H1 (cell line): Measurements from ENCODE around the gene OR2C1. TPM values are rescaled to one million over a fixed set of nuclear protein-coding genes. Genes with fewer than 3 reads are reported as not detected.

Experiments used
- CTCF ChIA-PET: fragments of 300-600 bp; sonication (Branson Sonifier 250); formaldehyde crosslinking; loops from one replicate; lab custom pipeline; 2021; ENCODE audit not compliant: partially characterized antibody; lab: Charles Lee
- POLR2A ChIA-PET: fragments of 300-600 bp; sonication (Branson Sonifier 250); formaldehyde crosslinking; loops from one replicate; lab custom pipeline; 2021; ENCODE audit warnings: inconsistent platforms; ENCODE audit not compliant: partially characterized antibody; lab: Charles Lee
- DNase-seq, 2 experiments: peaks; one replicate each; pipeline versions ENCODE4 v3.0.0 to v3.0.0-alpha.2; 2010 to 2022; ENCODE audit warnings: low spot score in 2 of 2, low read depth in 1 of 2, mixed read lengths in 1 of 2
- FAIRE-seq: peaks from 2 replicates; lab custom pipeline; 2011; peaks lifted over from hg19 to GRCh38; lab: Jason Lieb, UNC
- H2AFZ ChIP-seq: 2 replicates; pipeline ENCODE4 v1.8.1; 2012; ENCODE audit warnings: low read length, inconsistent platforms
- H2AK5ac ChIP-seq: 2 replicates; pipeline ENCODE4 v1.6.1; 2013; ENCODE audit warnings: low read depth, low read length
- H2BK120ac ChIP-seq: replicated peaks from 2 replicates; pipeline ENCODE3; 2013; ENCODE audit warnings: low read depth, low read length, inconsistent platforms
- H2BK12ac ChIP-seq: 2 replicates; pipeline ENCODE4 v1.6.1; 2013; ENCODE audit warnings: low read depth, low read length
- H2BK15ac ChIP-seq: 2 replicates; pipeline ENCODE4 v1.6.1; 2013; ENCODE audit warnings: low read length
- H2BK20ac ChIP-seq: 2 replicates; pipeline ENCODE4 v1.6.1; 2013; ENCODE audit warnings: low read length
- H2BK5ac ChIP-seq: 2 replicates; pipeline ENCODE4 v1.6.1; 2013; ENCODE audit warnings: low read depth, low read length
- H3K14ac ChIP-seq: 2 replicates; pipeline ENCODE4 v1.6.1; 2013; ENCODE audit warnings: inconsistent platforms; ENCODE audit not compliant: insufficient read length
- H3K18ac ChIP-seq: 2 replicates; pipeline ENCODE4 v1.6.1; 2013; ENCODE audit warnings: low read length; ENCODE audit errors: extremely low read depth
- H3K23ac ChIP-seq: 2 replicates; pipeline ENCODE4 v1.6.1; 2013; ENCODE audit warnings: inconsistent platforms; ENCODE audit not compliant: insufficient read length
- H3K23me2 ChIP-seq: 2 replicates; pipeline ENCODE4 v1.6.1; 2013; ENCODE audit warnings: low read depth, low read length
- H3K27ac ChIP-seq: 2 replicates; pipeline ENCODE4 v1.6.1; 2011; ENCODE audit warnings: low read depth, low read length, inconsistent platforms
- H3K27me3 ChIP-seq, 4 experiments: replicated peaks in 1 of 4; 1 replicate in 1 of 4; 2 replicates in 3 of 4; pipeline versions ENCODE4 v1.6.1 to v1.8.1; 2011 to 2013; ENCODE audit warnings: low read length in 3 of 4, mild to moderate bottlenecking in 3 of 4, inconsistent platforms in 2 of 4, mixed read lengths in 2 of 4, moderate library complexity in 1 of 4; ENCODE audit not compliant: control insufficient read depth in 3 of 4, insufficient read depth in 3 of 4; ENCODE audit errors: extremely low read depth in 1 of 4
- H3K36me3 ChIP-seq, 4 experiments: 2 replicates each; pipeline versions ENCODE4 v1.6.1 to v1.8.1; 2011 to 2013; ENCODE audit warnings: mild to moderate bottlenecking in 4 of 4, low read length in 3 of 4, moderate library complexity in 2 of 4, control low read depth in 1 of 4, inconsistent platforms in 1 of 4; ENCODE audit not compliant: insufficient read depth in 4 of 4, control insufficient read depth in 2 of 4
- H3K4ac ChIP-seq: replicated peaks from 2 replicates; pipeline ENCODE3; 2013; ENCODE audit warnings: low read length, low read depth, mixed read lengths, inconsistent platforms; ENCODE audit not compliant: insufficient read length
- H3K4me1 ChIP-seq, 4 experiments: replicated peaks in 1 of 4; 1 replicate in 1 of 4; 2 replicates in 3 of 4; pipeline versions ENCODE4 v1.6.1 to v1.8.1; 2011 to 2013; ENCODE audit warnings: low read length in 3 of 4, inconsistent platforms in 2 of 4, mixed read lengths in 1 of 4; ENCODE audit not compliant: insufficient read depth in 4 of 4, control insufficient read depth in 3 of 4
- H3K4me2 ChIP-seq, 2 experiments: 2 replicates each; pipeline versions ENCODE4 v1.6.1 to v1.8.1; 2011 to 2013; ENCODE audit warnings: low read depth in 2 of 2, low read length in 2 of 2, control low read depth in 1 of 2, inconsistent platforms in 1 of 2, mild to moderate bottlenecking in 1 of 2; ENCODE audit not compliant: insufficient read depth in 1 of 2
- H3K4me3 ChIP-seq, 4 experiments: fragments of 200-600, 300-600 bp in 1 of 4; sonication (generic), shearing (Covaris generic), sonication (Bioruptor Twin) in 1 of 4; 2 replicates each; pipeline versions ENCODE4 v1.5.1 to v1.8.1; 2011 to 2016; ENCODE audit warnings: low read length in 4 of 4, low read depth in 3 of 4, control low read depth in 2 of 4, inconsistent platforms in 2 of 4, mild to moderate bottlenecking in 2 of 4, mixed read lengths in 1 of 4, moderate library complexity in 1 of 4; ENCODE audit not compliant: insufficient read depth in 2 of 4; ENCODE audit errors: extremely low read depth in 1 of 4
- H3K56ac ChIP-seq: replicated peaks from 2 replicates; pipeline ENCODE3; 2013; ENCODE audit warnings: low read depth, mild to moderate bottlenecking, mixed read lengths, low read length, inconsistent platforms; ENCODE audit not compliant: insufficient read length
- H3K79me1 ChIP-seq: 2 replicates; pipeline ENCODE4 v1.6.1; 2013; ENCODE audit warnings: low read depth, low read length, control low read depth
- H3K79me2 ChIP-seq, 2 experiments: 2 replicates each; pipeline versions ENCODE4 v1.6.1 to v1.8.1; 2012 to 2013; ENCODE audit warnings: low read length in 2 of 2, mild to moderate bottlenecking in 2 of 2, inconsistent platforms in 1 of 2; ENCODE audit not compliant: insufficient read depth in 2 of 2, control insufficient read depth in 1 of 2
- H3K9ac ChIP-seq, 4 experiments: replicated peaks in 1 of 4; 1 replicate in 1 of 4; 2 replicates in 3 of 4; pipeline versions ENCODE4 v1.6.1 to v1.8.1; 2011 to 2013; ENCODE audit warnings: low read depth in 3 of 4, low read length in 3 of 4, control low read depth in 2 of 4, mild to moderate bottlenecking in 2 of 4, moderate library complexity in 2 of 4, inconsistent platforms in 1 of 4; ENCODE audit errors: extremely low read depth in 1 of 4
- H3K9me3 ChIP-seq, 2 experiments: 2 replicates each; pipeline versions ENCODE4 v1.6.1 to v1.8.1; 2012 to 2013; ENCODE audit warnings: mild to moderate bottlenecking in 2 of 2, moderate library complexity in 2 of 2, control low read depth in 1 of 2, inconsistent platforms in 1 of 2, low read depth in 1 of 2, low read length in 1 of 2, mixed read lengths in 1 of 2; ENCODE audit not compliant: insufficient read depth in 2 of 2
- H4K20me1 ChIP-seq, 2 experiments: replicated peaks in 1 of 2; 2 replicates each; pipeline versions ENCODE3 to v1.8.1; 2011 to 2013; ENCODE audit warnings: inconsistent platforms in 2 of 2, low read length in 2 of 2, mild to moderate bottlenecking in 1 of 2; ENCODE audit not compliant: insufficient read depth in 2 of 2, control insufficient read depth in 1 of 2
- H4K5ac ChIP-seq: 2 replicates; pipeline ENCODE4 v1.6.1; 2013; ENCODE audit warnings: low read length, low read depth, mixed read lengths, inconsistent platforms; ENCODE audit not compliant: insufficient read length
- H4K8ac ChIP-seq: 2 replicates; pipeline ENCODE4 v1.8.0; 2013; ENCODE audit warnings: mild to moderate bottlenecking, moderate library complexity, low read length, inconsistent platforms; ENCODE audit not compliant: insufficient read depth; ENCODE audit errors: extremely low read depth
- H4K91ac ChIP-seq: replicated peaks from 2 replicates; pipeline ENCODE3; 2013; ENCODE audit warnings: low read length, mixed read lengths, inconsistent platforms; ENCODE audit not compliant: insufficient read length
- CBX5 ChIP-seq: fragments of 300-800, 300-1000 bp; sonication (generic); IDR thresholded peaks from 2 replicates; pipeline ENCODE4 v1.7.1; 2016; ENCODE audit warnings: antibody characterized with exemption, low read length, low read depth
- CTBP2 ChIP-seq: IDR thresholded peaks from 2 replicates; pipeline ENCODE4 v1.7.0; 2011; ENCODE audit warnings: borderline replicate concordance, mild to moderate bottlenecking, moderate library complexity, mixed read lengths, low read length; ENCODE audit not compliant: insufficient read depth, insufficient read length
- JUN ChIP-seq: IDR thresholded peaks from 2 replicates; pipeline ENCODE4 v1.6.1; 2011; ENCODE audit warnings: low read depth, mild to moderate bottlenecking, improper control_type of control experiment, low read length
- RAD21 ChIP-seq, 2 experiments: IDR thresholded peaks in 1 of 2; conservative IDR thresholded peaks in 1 of 2; 2 replicates each; pipeline ENCODE4 v1.6.1; 2011; ENCODE audit warnings: low read depth in 2 of 2, low read length in 2 of 2, improper control_type of control experiment in 1 of 2, inconsistent platforms in 1 of 2, mild to moderate bottlenecking in 1 of 2, moderate library complexity in 1 of 2
- RNF2 ChIP-seq: fragments of 200-900, 300-1000 bp; sonication (generic); IDR thresholded peaks from 2 replicates; pipeline ENCODE4 v1.7.1; 2016; ENCODE audit warnings: borderline replicate concordance, low read depth, mild to moderate bottlenecking, antibody characterized with exemption, low read length; ENCODE audit not compliant: poor library complexity, severe bottlenecking; ENCODE audit errors: missing control alignments
- SIN3A ChIP-seq, 2 experiments: IDR thresholded peaks in 1 of 2; conservative IDR thresholded peaks in 1 of 2; 2 replicates each; pipeline ENCODE4 v1.6.1; 2011 to 2012; ENCODE audit warnings: low read length in 2 of 2, improper control_type of control experiment in 1 of 2, low read depth in 1 of 2, mild to moderate bottlenecking in 1 of 2
- SP2 ChIP-seq: IDR thresholded peaks from 2 replicates; pipeline ENCODE4 v1.6.1; 2012; ENCODE audit warnings: mild to moderate bottlenecking, low read length, inconsistent platforms
- SRF ChIP-seq: IDR thresholded peaks from 2 replicates; pipeline ENCODE4 v1.6.1; 2011; ENCODE audit warnings: mild to moderate bottlenecking, low read depth, low read length, moderate library complexity
- WGBS, 2 experiments: shearing (Covaris generic) in 1 of 2; methylation state at CpG; one replicate each; pipeline versions ENCODE4 v1.1.6 to v1.1.7; 2013 to 2015; ENCODE audit warnings: low lambda C conversion rate in 2 of 2, mixed read lengths in 2 of 2, inconsistent platforms in 1 of 2, low coverage in 1 of 2, missing lambda C conversion rate in 1 of 2; ENCODE audit not compliant: insufficient replicate concordance in 2 of 2, insufficient coverage in 1 of 2, insufficient read length in 1 of 2; ENCODE audit errors: extremely low coverage in 1 of 2, missing lambda C conversion rate in 1 of 2; 5-methylcytosine and 5-hydroxymethylcytosine counted together
- polyA plus RNA-seq, 7 experiments: library from polyadenylated mRNA; depleted of rRNA in 3 of 7; stranded (reverse) in 5 of 7; unstranded in 2 of 7; fragments of >200 nt in 5 of 7; fragments of 200-250 nt in 2 of 7; gene quantifications; 1 replicate in 5 of 7; 2 replicates in 1 of 7; 4 replicates in 1 of 7; pipeline versions ENCODE4 v1.2.1 to v1.2.3, GENCODE V29; 2011 to 2013; ENCODE audit warnings: missing spikeins in 2 of 7, mixed read lengths in 2 of 7
- total RNA-seq: library from RNA; stranded (reverse); fragmentation: NEBNext Ultra II Directional; extraction: Animal tissue kit (Norgen Biotek cat#: 25700); gene quantifications from 2 replicates; pipeline ENCODE4 v1.2.1, GENCODE V29; 2021
- TF ChIP-seq, protein P1 (sequence below): IDR thresholded peaks from 2 replicates; pipeline ENCODE4 v1.6.1; 2012; ENCODE audit warnings: inconsistent platforms

OR2C1 gene
- total and polyA plus RNA-seq, 2 of the 8 experiments (the other 6 are each of a cell fraction or from before 2014, with no cell fraction given), result not detected

DNA sequence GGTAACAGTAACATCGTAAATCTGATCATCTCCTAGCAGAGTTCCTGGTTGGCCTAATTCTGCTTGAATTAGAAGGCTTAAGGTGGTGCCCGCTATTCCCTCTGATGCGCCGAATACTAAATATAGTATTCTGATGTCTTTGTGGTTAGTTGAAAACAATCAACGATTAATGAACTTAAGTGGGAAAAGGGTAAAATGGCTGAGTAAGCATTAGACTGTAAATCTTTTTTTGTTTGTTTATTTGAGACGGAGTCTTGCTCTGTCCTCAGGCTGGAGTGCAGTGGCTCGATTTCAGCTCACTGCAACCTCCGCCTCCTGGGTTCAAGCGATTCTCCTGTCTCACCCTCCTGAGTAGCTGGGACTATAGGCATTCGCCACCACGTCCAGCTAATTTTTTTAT is 13.4 kb downstream of the OR2C1 start:
- no peak overlapping the region for H2BK120ac ChIP-seq
- no peak for DNase-seq
- H3K23me2 ChIP-seq, result no peaks in the 10 kb centered on the region
- H4K91ac ChIP-seq, result no peak overlapping the region
- no peaks in the 10 kb centered on the region for H3K4me1 ChIP-seq
- no peak overlapping the region for H3K14ac ChIP-seq
- H3K9ac ChIP-seq, result no peak overlapping the region
- H2BK15ac ChIP-seq, result no peak overlapping the region
- no peak overlapping the region for H2BK12ac ChIP-seq
- H2BK5ac ChIP-seq, result no peak overlapping the region
- FAIRE-seq, result no peak
- ChIA-PET CTCF (no interaction called here), POLR2A (no interaction called here)
- H3K9me3 ChIP-seq, result peaks cover 5 to 34% of the 10 kb centered on the region in 2 experiments; a peak in 3 of 4 replicates
- no peak overlapping the region for H4K8ac ChIP-seq
- H3K4ac ChIP-seq, result no peak overlapping the region
- H2AFZ ChIP-seq, result no peak overlapping the region
- H3K4me2 ChIP-seq, result no peak overlapping the region
- no peaks in the 10 kb centered on the region for H4K20me1 ChIP-seq
- no peak overlapping the region for H2AK5ac ChIP-seq
- no peaks in the 10 kb centered on the region for H3K79me2 ChIP-seq
- no peak overlapping the region for H3K23ac ChIP-seq
- H3K56ac ChIP-seq, result no peak overlapping the region
- no peaks in the 10 kb centered on the region for H3K79me1 ChIP-seq
- H3K4me3 ChIP-seq, result no peak overlapping the region
- no peak overlapping the region for H2BK20ac ChIP-seq
- no peaks in the 10 kb centered on the region for H3K36me3 ChIP-seq
- H4K5ac ChIP-seq, result no peak overlapping the region
- WGBS, 2 experiments, result 89% methylated on average over 11 of the region's 11 CpGs; no CpG with 5 or more reads in 1 of the 2 experiments
- no peak overlapping the region for H3K18ac ChIP-seq
- no peak overlapping the region for H3K27ac ChIP-seq
- no peaks in the 10 kb centered on the region for H3K27me3 ChIP-seq
- TF ChIP-seq SIN3A (conservative IDR thresholded peaks at IDR 0.05 in 1 of 2, IDR thresholded peaks at IDR 0.05 in 1 of 2; ENCODE audit: low read depth in 1 of 2, low read length in 2 of 2), result no peak
- no peak for TF ChIP-seq RNF2
- no peak for TF ChIP-seq SP2
- no peak for TF ChIP-seq CTBP2
- TF ChIP-seq JUN, result no peak
- no peak for TF ChIP-seq RAD21 (IDR thresholded peaks at IDR 0.05 in 1 of 2, conservative IDR thresholded peaks at IDR 0.05 in 1 of 2; ENCODE audit: low read depth in 2 of 2, low read length in 2 of 2)
- TF ChIP-seq SRF, result no peak
- TF ChIP-seq, protein P1, sequence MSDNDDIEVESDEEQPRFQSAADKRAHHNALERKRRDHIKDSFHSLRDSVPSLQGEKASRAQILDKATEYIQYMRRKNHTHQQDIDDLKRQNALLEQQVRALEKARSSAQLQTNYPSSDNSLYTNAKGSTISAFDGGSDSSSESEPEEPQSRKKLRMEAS, result no peak
- no peak for TF ChIP-seq CBX5
